Measurements from ENCODE around the gene DNASE1L1. TPM values are rescaled to one million over a fixed set of nuclear protein-coding genes. Genes with fewer than 3 reads are reported as not detected.

Gene DNASE1L1
- total RNA-seq, 6 experiments from 2014 or later, result 11.7 to 19.5 (median 14.9) TPM

GRCh38 chrX:154444755-154445246, 35.7 kb upstream of the DNASE1L1 start:
- no peak for ATAC-seq

GRCh38 chrX:154443992-154444754, 35.1 kb upstream of the DNASE1L1 start, which contains the start of gene FAM50A:
TSS of gene FAM50A (plus strand) at chrX:154444141. CDS start at chrX:154444236, 95 bp downstream.
- Histone ChIP-seq H3K4me3 (peak within 1 kb of the TSS; percentile 54 to 64 (median 60)), H3K36me3 (no peaks in the 10 kb centered on the region), H3K27ac (peak within 1 kb of the TSS; percentile 53 to 66 (median 54)), H3K9me3 (no peaks in the 10 kb centered on the region), H3K4me1 (peaks cover 0 to 4% (median 0%) of the 10 kb centered on the region in 4 donors), H3K27me3 (no peaks in the 10 kb centered on the region)
- TF ChIP-seq CTCF (IDR thresholded peaks at IDR 0.05) (peak in 1 of 4 donors; percentile 5), POLR2A (IDR thresholded peaks at IDR 0.05) (peak; percentile 37)
- ATAC-seq (peak; percentile 76 to 89 (median 84)), DNase-seq (peak; percentile 82 to 83 (median 82))
- intact Hi-C loops (cut with DNase I), result no loop called here
- 40% methylated on average over 1 of the region's 94 CpGs for WGBS (ENCODE audit: insufficient coverage, low coverage, low lambda C conversion rate, missing lambda C conversion rate)

More at GRCh38 chrX:154444755-154445246, 35.7 kb upstream of the DNASE1L1 start:
- TF ChIP-seq POLR2A (IDR thresholded peaks at IDR 0.05), result no peak
- no peak for TF ChIP-seq CTCF (IDR thresholded peaks at IDR 0.05)
- Histone ChIP-seq H3K27me3 (no peaks in the 10 kb centered on the region), H3K4me1 (peaks cover 0 to 4% (median 0%) of the 10 kb centered on the region in 4 donors), H3K4me3 (peak overlapping the region; percentile 54 to 64 (median 60)), H3K27ac (peak overlapping the region in 2 of 3 donors; percentile 54 to 66), H3K9me3 (no peaks in the 10 kb centered on the region), H3K36me3 (no peaks in the 10 kb centered on the region)
- no peak for DNase-seq
- WGBS (ENCODE audit: insufficient coverage, low coverage, low lambda C conversion rate, missing lambda C conversion rate), result 55% methylated on average over 2 of the region's 13 CpGs
- intact Hi-C loops (cut with DNase I), result no loop called here

GRCh38 chrX:154443479-154443910, 34.4 kb upstream of the DNASE1L1 start:
- no peak for DNase-seq
- peak in 2 of 4 donors; percentile 5 to 8 for ATAC-seq
- no peak for TF ChIP-seq CTCF (IDR thresholded peaks at IDR 0.05)
- TF ChIP-seq POLR2A (IDR thresholded peaks at IDR 0.05), result no peak
- no peaks in the 10 kb centered on the region for H3K27me3 ChIP-seq
- no peaks in the 10 kb centered on the region for H3K36me3 ChIP-seq
- 23% methylated on average over 6 of the region's 10 CpGs for WGBS (ENCODE audit: insufficient coverage, low coverage, low lambda C conversion rate, missing lambda C conversion rate)
- H3K4me1 ChIP-seq, result peaks cover 0 to 4% (median 0%) of the 10 kb centered on the region in 4 donors
- no peaks in the 10 kb centered on the region for H3K9me3 ChIP-seq
- H3K4me3 ChIP-seq, result peak overlapping the region in 2 of 3 donors; percentile 18 to 64
- intact Hi-C loops (cut with DNase I), result no loop called here
- H3K27ac ChIP-seq, result peak overlapping the region in 2 of 3 donors; percentile 47 to 53

GRCh38 chrX:154441984-154442707, 33.1 kb upstream of the DNASE1L1 start:
- Histone ChIP-seq H3K27ac (no peak overlapping the region), H3K9me3 (no peaks in the 10 kb centered on the region), H3K27me3 (no peaks in the 10 kb centered on the region), H3K36me3 (no peaks in the 10 kb centered on the region), H3K4me1 (peaks cover 0 to 4% (median 0%) of the 10 kb centered on the region in 4 donors), H3K4me3 (no peak overlapping the region)
- ATAC-seq (no peak), DNase-seq (no peak)
- WGBS (ENCODE audit: insufficient coverage, low coverage, low lambda C conversion rate, missing lambda C conversion rate), result no CpG with 5 or more reads among the region's 21 CpGs
- intact Hi-C loops (cut with DNase I), result no loop called here
- TF ChIP-seq POLR2A (IDR thresholded peaks at IDR 0.05) (no peak), CTCF (IDR thresholded peaks at IDR 0.05) (no peak)
